CD4-positive, alpha-beta T cell treated with Interleukin-4 for 1 hour (primary cell): Measurements from ENCODE around the gene HCN2.
A peak's percentile ranks its signal among the peaks of the same experiment; 100 is the strongest.
"Not testable (repeated sequence)": the region's sequence is repeated elsewhere in the genome, so short reads cannot be mapped to it uniquely, and the experiment has no call there.

Source experiments
- DNase-seq, 2 donors: peaks; one replicate each; pipeline ENCODE4 v3.0.0-alpha.2; 2020 to 2022

Gene HCN2

DNA sequence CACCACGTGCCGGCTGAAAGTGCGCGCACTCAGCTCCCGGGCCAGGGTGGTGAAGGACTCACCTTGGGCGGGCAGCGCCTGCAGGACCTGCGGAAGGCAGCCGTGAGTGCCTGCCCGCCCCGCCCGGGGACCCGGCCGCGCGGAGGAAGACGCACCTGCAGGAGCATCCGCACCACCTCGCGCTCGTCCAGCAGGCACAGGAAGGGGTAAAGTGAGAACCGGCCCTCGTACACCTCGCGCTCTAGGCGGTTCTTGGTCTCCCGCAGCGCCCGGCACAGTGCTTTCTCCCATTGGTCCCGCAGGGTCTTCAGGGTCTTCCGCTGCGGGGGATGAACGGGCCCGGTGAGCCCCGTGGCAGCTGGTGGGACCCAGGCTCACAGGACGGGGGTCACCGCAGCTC is 33.0 kb downstream of the HCN2 start:
- DNase-seq = no peak

DNA sequence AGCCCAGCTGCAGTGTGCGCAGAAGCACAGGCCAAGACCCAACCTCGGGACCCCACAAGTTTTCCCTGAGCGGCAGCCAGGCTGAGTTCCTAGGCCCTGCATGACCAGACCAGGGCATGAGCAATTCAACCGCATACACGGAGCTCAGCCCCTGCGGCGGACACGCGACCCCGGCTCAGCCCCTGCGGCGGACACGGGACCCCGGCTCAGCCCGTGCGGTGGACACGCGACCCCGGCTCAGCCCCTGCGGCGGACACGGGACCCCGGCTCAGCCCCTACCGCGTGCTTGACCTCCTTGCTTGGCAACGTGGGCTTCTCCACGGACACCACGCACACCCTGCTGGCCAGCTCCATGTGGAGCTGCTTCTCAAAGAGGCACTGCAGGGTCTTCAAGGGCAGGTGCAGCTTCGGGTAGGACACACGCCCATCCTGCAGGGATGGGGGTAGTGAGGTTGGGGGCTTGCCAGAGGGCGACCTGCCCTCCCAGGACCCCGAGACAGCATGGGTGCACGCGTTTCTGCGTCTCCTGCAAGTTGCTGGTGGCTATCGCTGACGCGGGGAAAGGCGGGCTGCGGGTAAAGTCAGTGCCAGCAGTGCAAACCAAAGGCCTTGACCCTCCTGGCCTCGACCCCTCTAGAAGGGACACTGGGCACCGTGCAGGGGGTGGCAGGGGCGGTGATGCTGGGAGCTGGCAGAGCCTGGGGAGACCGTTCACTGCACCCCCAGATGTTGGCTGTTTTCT is 33.7 kb downstream of the HCN2 start:
- no peak for DNase-seq

DNA sequence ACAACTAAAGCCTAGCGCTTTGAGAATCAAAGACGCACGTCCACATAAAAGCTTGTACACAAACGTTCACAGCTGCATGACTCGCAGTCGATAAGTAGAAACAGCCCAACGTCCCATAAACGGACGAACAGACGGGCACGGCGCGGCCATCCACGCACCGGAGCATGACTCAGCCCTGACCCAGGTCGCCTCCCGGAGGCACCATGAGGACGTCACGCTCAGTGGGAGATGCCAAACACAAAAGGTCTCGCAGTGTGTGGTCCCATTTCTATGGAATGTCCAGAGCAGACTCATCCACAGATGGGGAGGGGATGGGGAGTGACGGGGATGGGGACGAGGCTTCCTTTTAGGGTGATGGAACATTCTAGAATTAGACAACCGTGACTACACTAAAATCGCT is 34.3 kb downstream of the HCN2 start:
- no peak for DNase-seq

DNA sequence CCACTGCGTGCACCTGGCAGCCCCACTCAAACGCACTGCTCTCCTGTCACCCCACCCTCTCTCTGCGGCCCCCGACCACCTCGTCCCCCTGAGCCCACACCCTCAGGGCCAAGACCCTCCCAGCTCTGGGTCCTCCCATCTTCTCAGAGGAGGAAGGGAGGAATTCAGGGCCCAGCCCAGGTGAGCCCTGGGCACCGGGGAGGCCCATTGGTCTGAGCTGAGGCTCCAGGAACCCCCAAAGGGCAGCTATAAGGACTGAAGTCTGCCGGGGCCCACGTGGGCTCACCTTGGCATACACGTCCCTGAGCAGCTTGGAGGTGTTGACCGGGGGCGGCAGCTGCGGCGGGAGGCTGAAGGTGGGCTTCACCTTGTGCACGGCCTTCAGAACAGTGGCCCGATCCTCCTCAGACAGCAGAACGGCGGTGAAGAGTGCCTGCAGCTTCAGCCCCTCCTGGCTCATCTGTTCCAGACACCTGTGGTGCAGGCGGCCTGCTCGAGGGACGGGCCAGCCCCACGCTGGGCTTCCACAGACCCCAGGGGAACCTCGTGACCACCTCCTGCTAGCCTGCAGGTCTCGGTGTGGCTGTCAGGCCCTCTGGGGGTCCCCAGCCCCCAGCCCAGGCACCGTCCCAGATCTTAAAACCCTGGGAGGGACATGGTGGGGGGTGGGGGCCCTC is 34.9 kb downstream of the HCN2 start:
- no peak for DNase-seq

DNA sequence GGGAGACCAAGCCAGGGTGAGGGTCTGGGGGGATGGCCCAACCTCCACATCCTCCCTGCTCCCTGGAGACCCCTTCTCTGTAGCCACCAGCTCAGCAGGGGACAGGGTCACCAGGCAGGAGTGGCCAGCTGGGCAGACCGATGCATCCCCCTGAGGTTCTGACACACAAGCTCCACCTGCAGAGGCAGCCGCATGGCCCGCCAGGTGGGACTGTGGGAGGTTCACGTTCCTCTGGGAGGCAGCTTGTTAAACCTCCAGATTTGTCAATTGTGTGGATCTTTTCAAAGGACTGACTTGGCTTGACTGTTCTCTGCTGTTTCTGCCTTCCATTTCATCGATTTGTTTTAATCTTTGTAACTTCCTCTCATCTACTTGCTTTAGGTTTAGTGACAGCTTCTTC is 35.6 kb downstream of the HCN2 start:
- DNase-seq = no peak

DNA sequence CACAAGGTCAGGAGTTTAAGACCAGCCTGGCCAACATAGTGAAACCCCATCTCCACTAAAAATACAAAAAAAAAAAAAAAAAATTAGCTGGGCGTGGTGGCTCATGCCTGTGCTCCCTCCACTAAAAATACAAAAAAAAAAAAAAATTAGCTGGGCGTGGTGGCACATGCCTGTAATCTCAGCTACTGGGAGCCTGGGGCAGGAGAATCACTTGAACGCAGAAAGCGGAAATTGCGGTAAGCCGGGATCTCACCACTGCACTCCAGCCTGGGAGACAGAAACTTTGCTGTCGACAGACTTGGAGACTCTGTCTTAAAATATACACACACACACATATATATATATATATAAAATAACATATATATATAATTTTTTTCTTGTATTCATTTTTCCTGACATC is 36.9 kb downstream of the HCN2 start:
- DNase-seq = not testable (repeated sequence)

DNA sequence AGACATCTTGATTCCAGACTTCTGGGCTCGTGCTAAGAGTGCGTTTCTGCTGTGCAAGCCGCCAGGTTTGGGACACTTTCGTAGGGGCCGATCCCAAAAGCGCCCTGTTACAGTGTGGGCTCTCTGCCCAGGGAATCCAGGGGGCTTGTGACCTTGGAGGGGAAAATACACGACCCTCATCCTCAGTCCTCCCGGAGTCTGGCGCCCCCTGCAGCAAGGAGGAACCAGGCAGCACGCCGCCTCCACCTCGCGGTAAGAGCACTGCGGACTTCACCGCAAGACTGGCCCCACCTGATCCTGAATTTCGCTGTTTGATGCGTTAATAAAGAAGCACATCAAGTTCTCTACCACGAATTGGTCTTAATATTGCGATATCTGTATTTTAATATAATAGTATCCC is 38.5 kb downstream of the HCN2 start:
- DNase-seq = no peak

DNA sequence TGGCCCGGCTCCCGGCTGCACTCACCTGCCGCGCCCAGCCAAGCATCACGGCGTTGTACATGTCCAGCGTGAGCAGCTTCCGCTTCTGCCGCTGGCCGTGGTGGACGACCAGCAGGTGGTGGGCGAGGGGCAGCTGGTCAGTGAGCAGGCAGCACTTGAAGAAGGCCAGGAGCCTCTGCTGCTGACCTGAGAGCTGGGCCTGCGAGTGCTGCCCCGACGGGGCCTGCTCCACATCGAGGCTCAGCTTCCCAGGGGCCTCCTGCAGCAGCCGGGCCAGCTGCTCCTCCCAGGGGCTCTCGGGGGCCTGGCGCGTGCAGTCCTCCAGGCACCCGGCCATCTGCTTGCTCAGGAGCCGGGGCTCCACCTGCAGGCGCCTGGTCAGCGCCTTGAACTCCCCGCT is 39.8 kb downstream of the HCN2 start:
- not testable (repeated sequence) for DNase-seq

DNA sequence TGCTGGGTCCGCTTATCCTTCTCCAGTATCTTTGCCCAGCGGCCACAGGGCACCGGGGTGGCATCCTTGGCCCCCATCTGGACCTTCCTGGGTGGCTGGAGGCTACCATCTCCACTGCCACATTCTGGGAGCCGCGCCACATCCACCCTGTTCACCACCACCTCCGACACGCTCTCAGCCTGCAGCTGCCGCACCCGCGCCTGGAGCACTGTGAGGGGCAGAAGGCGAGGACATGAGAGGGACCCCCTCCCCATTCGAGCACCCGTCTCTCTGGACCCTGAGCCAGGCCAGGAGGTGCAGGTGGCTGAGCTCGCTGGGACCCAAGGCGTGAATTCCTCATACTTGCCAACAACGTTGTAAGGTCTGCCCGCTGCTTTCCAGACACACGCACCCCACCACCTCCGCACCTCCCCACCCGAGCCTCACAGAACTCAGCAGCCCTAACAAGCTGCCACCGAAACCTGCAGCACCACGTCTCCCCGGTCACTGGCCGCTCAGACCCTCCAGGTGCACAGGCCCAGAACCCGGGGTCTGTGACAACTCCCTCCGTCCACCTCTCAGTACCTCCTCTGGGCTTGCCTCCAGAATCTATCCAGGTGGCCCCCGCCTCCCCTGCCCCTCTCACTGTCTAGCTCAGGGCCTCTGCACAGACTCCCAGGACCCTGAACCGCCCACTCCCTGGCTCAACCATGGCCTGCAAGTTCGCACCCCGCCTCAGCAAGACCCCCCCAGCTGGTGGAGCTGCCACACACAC is 40.5 kb downstream of the HCN2 start:
- DNase-seq = no peak

DNA sequence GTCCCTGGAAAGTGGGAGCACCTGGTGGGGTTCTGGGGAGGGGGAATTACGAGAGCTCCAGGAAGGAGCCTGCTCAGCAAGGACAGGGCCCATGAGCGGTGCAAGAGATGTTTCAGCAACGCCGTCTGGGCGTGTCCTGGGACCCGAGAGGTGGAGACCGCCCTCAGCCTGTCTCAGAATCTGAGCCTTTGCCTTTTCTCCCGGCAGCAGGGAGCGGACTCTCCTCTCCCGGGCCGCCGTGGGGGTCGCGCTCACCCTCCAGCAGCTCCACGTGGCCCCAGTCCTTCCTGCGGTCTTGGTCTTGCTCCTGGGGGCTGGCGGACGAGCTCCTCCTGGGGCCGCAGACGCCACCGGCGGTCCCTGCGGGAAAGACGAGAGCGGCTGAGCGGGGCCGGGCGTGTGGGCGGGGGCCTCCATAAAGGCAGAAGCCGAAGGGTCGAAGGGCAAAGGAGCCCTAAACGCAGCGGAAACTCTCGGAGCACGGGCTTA is 42.9 kb downstream of the HCN2 start:
- DNase-seq = no peak

DNA sequence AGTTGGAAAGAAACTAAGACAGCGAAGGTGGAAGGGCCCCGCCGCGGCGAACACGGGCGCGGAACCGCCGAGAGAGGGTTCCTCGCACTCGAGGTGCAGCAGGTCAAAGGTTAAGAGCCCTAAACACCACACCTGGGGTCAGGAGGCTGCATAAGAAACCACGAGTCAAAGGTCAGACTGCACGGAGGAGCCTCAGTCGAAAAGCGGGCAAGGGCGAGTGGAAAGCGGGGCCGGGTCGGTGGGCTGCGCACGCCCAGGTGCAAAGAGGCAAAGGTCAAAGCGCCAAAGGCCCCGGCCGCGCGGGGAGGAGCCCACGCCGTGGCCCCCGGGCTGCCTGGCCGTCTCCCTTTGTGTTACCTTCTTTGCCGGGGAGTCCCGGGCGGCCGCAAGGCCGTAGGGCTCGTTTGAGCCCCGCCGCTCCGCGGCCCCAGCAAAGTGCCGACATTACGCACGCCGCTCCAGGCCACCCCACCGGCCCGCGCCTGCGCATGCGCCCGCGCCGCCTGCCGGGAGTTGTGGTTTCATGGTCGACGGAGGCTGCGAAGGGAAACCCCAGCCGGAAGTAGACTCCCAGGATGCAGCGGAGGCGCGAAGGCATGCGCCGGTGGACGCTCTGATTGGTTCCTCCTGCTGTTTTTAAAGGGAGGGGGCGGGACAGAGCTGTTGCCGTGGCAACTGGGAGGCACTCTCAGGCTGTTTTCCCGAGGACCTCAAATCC is 43.5 kb downstream of the HCN2 start, which contains the start of gene POLRMT:
POLRMT (minus strand) TSS at position 470 of the 718 bp plus-strand sequence; CDS start at position 445, 25 bp downstream.
- peak; percentile 98 to 99 for DNase-seq

DNA sequence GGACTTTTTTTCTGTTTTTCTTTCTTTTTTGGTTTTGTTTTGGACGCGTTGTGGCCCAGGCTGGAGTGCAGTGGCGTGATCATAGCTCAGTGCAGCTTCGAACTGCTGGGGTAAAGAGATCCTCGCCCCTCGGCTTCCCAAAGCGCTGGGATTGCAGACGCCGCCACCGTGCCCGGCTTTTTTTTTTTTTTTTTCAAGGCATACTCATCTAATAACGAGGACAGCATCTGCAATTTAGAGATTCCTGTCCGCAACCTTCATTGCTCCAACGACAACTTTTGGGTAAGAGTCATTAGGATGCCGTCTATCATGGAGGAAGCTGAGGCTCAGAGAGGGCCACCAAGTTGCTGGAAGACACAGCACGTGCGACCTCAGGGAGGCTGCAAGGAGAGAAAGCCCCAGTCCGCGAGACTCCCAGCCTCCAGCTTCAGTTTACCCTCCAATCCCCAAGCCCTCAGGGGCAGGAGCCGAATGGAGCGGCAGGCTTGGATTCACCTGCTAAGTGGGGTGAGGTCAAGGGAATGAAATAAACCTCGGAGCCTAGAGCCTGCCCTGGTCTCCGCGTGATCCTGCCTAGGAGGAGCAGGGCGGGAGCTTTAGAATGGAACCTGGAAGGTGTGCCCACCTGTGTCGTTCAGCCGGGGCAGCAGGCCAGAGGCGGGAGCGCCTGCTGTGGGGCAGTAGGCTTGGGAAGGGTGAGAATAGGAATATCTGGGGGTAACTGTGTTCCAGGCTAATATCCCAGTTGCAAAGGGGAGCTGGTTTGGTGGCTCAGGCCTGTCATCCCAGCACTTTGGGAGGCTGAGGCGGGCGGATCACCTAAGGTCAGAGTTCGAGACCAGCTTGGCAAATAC is 44.3 kb downstream of the HCN2 start:
- DNase-seq = no peak

DNA sequence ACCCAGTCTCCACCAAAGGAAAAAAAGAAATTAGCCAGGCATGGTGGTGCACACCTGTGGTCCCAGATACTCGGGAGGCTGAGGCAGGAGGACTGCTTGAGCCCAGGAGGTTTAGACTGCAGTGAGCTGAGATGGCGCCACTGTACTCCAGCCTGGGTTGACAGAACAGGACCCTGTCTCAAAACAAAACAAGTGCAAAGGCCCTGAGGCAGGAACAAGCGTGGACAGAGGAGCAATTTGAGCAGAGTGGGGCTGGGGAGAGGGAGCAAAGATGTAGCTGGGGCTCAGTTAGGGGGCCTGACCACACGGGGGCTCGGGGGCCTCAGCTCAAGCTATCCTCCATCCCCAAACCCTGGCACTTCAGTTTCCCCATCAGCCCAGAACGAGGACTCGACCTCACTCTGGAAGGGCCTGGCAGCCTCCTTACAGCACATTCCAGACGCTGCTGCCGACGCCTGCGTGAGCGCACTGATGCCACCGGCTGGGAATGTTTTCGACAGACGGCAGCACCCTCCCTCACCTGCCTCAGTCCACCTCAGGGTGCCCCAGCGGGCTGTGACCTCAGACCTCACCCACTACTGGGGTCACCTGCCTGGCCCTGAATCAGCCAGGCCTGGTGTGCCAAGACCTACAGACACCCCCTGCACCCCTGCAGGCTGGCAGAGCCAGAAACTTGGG is 45.4 kb downstream of the HCN2 start:
- no peak for DNase-seq

DNA sequence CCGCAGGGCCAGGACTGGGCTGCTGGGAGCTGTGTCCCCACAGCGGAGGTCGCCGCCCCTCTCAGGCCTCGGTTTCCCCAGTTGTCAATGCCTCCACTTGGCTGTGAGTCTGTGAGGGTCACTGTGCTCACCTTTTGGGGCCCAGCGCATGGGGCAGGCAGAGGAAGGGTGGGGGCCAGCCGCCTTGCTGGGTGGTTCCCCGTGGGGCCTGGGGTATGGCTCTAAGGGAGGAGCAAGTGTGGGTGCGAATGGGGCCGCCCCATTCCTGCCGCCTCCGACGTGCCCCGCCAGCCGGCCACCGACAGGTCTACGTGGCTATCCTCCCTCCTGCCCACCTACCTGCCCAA is 49.2 kb downstream of the HCN2 start:
- no peak for DNase-seq

DNA sequence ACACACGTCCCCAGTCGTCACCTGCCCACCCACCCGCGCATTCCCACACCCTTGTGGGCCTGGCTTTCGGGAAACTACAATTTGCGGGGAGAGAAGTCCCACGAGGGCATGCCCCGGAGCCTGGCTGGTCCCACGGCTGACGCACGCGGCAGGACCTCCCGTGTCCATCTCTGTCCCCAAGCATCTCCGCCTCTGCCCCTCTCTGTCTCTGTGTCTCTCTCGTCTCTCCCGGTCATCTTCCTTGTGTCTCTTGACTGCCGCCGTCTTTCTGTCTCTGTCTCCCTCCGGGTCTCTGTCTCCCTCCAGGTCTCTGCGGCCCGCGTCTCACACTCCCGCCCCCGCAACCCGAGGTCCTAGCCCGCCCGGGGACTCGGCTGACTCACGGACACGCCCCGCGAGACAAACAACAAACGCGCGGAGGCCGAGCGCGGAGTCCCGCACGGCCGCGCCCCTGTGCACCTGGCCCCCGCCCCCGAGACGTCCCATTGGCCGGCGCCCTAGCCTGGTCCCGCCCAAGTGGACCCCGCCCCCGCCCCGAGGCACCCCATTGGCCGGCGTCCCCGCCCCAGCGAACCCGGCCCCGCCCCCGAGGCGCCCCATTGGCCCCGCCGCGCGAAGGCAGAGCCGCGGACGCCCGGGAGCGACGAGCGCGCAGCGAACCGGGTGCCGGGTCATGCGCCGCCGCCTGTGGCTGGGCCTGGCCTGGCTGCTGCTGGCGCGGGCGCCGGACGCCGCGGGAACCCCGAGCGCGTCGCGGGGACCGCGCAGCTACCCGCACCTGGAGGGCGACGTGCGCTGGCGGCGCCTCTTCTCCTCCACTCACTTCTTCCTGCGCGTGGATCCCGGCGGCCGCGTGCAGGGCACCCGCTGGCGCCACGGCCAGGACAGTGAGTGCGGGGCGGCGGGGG is 49.8 kb downstream of the HCN2 start, which contains the start of gene FGF22:
FGF22 (plus strand) TSS at position 627 of the 908 bp plus-strand sequence; CDS start at position 674, 47 bp downstream.
- peak; percentile 92 to 96 for DNase-seq

DNA sequence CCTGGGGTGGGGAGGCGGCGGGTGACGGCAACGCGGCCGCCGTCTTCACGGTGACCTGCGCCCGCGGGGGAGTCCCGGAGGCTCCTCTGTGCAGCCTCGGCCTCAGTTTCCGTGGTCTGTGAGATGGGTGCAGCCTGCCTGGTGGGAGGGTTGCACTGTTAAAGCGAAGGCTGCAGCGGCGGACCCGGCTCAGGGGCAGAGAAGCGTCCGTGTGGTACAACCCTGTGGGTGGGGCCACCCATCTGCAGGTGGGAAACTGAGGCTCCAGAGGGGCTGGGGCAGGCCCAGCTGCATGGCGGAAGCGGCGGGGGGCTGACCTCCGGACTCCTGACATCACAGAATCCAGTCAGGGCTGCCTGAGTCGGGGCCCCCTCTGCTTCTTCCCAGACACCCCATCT is 50.5 kb downstream of the HCN2 start:
- no peak for DNase-seq

DNA sequence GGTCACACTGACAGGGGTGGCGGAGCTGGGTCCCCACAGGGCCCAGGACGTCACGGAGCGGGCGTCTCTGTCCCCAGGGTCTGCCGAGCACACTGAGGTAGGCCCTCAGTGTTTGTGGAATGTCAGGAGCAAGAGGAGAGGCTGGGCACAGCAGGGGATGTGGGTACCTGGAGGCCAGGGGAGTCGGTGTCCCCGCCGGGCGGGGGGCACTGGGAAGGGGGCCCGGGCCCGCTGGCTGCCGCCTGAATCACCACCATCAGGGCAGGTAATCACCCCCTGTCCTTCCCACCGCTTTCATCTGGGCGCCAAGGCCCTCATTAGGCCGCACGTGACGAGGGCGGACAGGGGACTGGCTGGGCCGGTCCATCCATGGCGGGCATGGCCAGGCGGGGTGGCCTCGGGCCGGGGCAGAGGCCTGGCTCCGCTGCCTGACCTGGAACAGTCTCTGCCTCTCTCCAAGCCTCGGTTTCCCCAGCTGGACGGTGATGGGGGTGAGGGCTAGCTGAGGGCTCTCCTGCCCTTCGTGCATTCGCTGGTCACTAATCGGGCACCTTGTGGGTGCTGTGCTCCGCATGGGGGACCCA is 51.0 kb downstream of the HCN2 start:
- DNase-seq = no peak

DNA sequence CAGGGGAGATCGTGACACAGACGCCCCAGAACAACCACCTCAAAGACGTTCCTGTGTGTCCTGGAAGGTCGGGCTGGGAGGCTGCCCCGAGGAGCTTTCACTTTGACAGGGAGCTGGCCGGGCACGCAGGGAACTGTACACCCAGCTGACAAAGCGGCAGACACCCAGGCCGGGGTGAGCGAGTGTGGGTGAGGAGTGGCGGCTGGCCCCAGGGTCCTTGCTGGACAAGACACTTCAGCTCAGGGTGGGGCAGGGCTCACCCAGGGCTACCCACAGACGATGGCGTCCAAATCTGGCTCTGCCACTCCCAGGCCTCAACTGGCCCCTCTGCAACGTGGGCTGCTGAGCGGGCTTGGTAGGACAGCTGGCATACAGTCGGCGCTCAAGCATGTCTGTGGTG is 52.0 kb downstream of the HCN2 start:
- no peak for DNase-seq

DNA sequence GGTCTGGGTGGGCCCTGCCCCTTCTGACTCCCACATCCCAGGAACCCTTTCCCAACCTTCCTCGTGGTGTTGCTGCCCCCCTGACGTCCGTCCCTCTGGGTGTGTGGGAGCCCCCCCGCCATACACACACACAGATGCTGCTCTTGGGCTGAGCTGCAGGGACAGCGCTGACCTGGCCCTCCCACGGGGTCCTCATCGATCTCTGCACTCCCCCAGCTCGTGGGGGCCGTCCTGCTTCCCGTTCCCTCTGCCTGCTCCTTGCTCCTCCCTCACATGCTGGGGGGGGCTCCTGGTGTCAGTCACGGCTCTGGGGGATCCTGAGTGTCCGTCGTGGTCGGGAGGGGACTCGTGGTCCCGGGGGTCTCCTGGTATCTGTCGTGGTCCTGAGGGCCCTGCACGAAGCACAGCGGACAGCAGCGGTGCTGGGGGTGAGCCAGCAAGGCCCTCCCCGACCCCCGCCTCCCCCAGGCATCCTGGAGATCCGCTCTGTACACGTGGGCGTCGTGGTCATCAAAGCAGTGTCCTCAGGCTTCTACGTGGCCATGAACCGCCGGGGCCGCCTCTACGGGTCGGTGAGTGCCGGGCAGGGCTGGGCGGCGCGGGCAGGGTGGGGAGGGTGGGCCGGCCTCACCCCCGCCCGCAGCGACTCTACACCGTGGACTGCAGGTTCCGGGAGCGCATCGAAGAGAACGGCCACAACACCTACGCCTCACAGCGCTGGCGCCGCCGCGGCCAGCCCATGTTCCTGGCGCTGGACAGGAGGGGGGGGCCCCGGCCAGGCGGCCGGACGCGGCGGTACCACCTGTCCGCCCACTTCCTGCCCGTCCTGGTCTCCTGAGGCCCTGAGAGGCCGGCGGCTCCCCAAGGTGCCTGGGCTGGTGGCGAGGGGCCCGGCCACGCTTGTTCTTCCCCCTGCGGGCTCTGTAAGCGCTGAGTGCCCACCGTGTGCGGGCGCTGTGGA is 53.4 kb downstream of the HCN2 start:
- DNase-seq = no peak
